Subcutaneous preadipocyte (primary cell): ENCODE measurements around the gene MIF4GD. TPM values are rescaled to one million over a fixed set of nuclear protein-coding genes. Genes with fewer than 3 reads are reported as not detected.

Source experiments
- total RNA-seq: library from RNA; depleted of rRNA; stranded (reverse); fragments of >200 nt; gene quantifications from 2 replicates; pipeline ENCODE4 v1.2.3, GENCODE V29; 2012

Gene MIF4GD
- total RNA-seq = 3.3 and 4.7 TPM in 2 replicates

GRCh38 chr17:75270966-75271232, at the start of gene MIF4GD:
Gene MIF4GD (minus strand): TSS chr17:75271231. CDS start chr17:75270195, 1,036 bp downstream.

GRCh38 chr17:75289115-75289831, 18.2 kb upstream of the MIF4GD start, which contains the start of gene SLC25A19:
Gene SLC25A19 (minus strand): TSS chr17:75289433. CDS start chr17:75286764, 2,669 bp downstream.

GRCh38 chr17:75261336-75262111, 9.5 kb downstream of the MIF4GD start, which contains the start of the genes GGA3 and MRPS7:
Gene GGA3 (minus strand): TSS chr17:75261606. CDS start chr17:75261587, 19 bp downstream.
Gene MRPS7 (plus strand): TSS chr17:75261879. CDS start chr17:75261901, 22 bp downstream.

Other genes with a start within 250 kb of the MIF4GD start
- 234 and 356 TPM in 2 replicates for gene ATP5PD, start 224.3 kb downstream of the MIF4GD start, total RNA-seq
- gene KCTD2, start 224.0 kb downstream of the MIF4GD start, total RNA-seq = 14.0 and 16.0 TPM in 2 replicates
- 6.8 and 8.1 TPM in 2 replicates for gene SLC16A5, start 183.3 kb downstream of the MIF4GD start, total RNA-seq
- 2.9 and 3.7 TPM in 2 replicates for gene ARMC7, start 161.3 kb downstream of the MIF4GD start, total RNA-seq
- gene NT5C, start 139.5 kb downstream of the MIF4GD start, total RNA-seq = 56.7 and 60.6 TPM in 2 replicates
- 139 and 140 TPM in 2 replicates for gene JPT1, start 116.7 kb downstream of the MIF4GD start, total RNA-seq
- gene SUMO2, start 88.3 kb downstream of the MIF4GD start, total RNA-seq = 90.4 and 105 TPM in 2 replicates
- 37.1 and 49.5 TPM in 2 replicates for gene NUP85, start 65.6 kb downstream of the MIF4GD start, total RNA-seq
- 13.7 and 18.7 TPM in 2 replicates for gene GGA3, start 9.6 kb downstream of the MIF4GD start, total RNA-seq
- gene MRPS7, start 9.4 kb downstream of the MIF4GD start, total RNA-seq = 48.5 and 55.5 TPM in 2 replicates
- 7.0 and 20.7 TPM in 2 replicates for gene SLC25A19, start 18.2 kb upstream of the MIF4GD start, total RNA-seq
- 57.7 and 75.1 TPM in 2 replicates for gene GRB2, start 134.4 kb upstream of the MIF4GD start, total RNA-seq
- 30.1 and 31.6 TPM in 2 replicates for gene TMEM94, start 185.4 kb upstream of the MIF4GD start, total RNA-seq
- gene CASKIN2, start 244.3 kb upstream of the MIF4GD start, total RNA-seq = 5.5 and 7.2 TPM in 2 replicates
- gene TSEN54, start 245.3 kb upstream of the MIF4GD start, total RNA-seq = 8.8 and 12.1 TPM in 2 replicates